ENCODE measurements around the gene LARP4B. TPM values are rescaled to one million over a fixed set of nuclear protein-coding genes. Genes with fewer than 3 reads are reported as not detected.

Gene LARP4B
- total and polyA plus RNA-seq, 2 experiments from 2014 or later, result 18.3 to 52.3 TPM

DNA sequence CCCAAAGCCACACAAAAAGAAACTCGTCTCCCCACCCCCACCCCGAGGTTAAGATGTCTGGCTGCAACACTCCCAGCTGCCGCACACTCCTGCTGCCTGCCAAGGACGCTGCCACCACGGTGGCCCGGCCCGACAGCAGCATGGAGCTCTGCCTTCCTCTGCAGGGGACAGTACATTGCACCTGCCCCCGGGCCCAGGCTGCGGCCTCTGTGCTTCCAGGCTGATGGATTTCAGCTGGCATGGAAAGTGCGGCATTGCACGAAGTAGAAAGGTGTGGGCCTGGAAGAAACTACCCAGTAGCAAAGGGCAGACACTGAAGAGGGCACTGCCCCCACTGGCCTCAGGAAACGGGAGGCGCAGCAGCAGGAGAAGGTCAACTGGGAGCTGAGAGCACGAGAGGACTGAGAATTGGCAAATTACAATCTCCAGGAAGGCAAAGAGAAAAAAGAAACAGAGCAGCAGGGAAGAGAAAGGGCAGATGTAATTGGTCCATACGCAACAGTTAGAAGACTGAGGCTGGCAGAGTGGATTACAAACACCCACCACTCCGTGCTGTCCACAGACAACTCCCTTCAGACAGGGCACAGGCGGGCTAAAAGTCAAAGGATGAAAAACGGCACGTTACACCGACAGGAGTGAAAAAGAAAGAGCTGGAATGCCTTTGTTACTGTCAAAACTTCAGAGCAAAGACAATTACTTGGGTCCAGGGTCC lies 124.9 kb downstream of the LARP4B start:
- H3K27ac Mint-ChIP-seq, result no peak overlapping the region
- Histone ChIP-seq H3F3A (replicated peaks; ENCODE audit: low read depth) (no peaks in the 10 kb centered on the region), H3K9me2 (ENCODE audit: insufficient read depth) (no peaks in the 10 kb centered on the region), H3K36me3 (ENCODE audit: insufficient read depth) (peaks cover 16% of the 10 kb centered on the region), H4K20me1 (replicated peaks; ENCODE audit: insufficient read depth) (no peaks in the 10 kb centered on the region; the same call in 1 of the 2 replicates), H2AFZ (no peak overlapping the region), H3K4me2 (no peak overlapping the region), H3K79me2 (replicated peaks; ENCODE audit: insufficient read depth) (no peaks in the 10 kb centered on the region), H3K4me1 (ENCODE audit: insufficient read depth) (no peaks in the 10 kb centered on the region), H3K27me3 (ENCODE audit: insufficient read depth) (no peaks in the 10 kb centered on the region), H3K4me3 (no peak overlapping the region), H3K27ac (ENCODE audit: low read depth) (no peak overlapping the region)
- peaks cover 37% of the 10 kb centered on the region for H3K36me3 Mint-ChIP-seq (ENCODE audit: low read depth)
- peaks cover 9% of the 10 kb centered on the region; the same call in 2 of the 3 replicates for H3K4me1 Mint-ChIP-seq
- peaks cover 25% of the 10 kb centered on the region for H3K27me3 Mint-ChIP-seq (ENCODE audit: insufficient read depth, low read depth, poor library complexity)
- H3K4me3 Mint-ChIP-seq, result no peak overlapping the region
- ATAC-seq (no peak), DNase-seq (ENCODE audit: low spot score) (no peak)
- H3K9me3 Mint-ChIP-seq, result no peaks in the 10 kb centered on the region
- TF ChIP-seq POLR2AphosphoS5 (IDR thresholded peaks at IDR 0.05; ENCODE audit: low read depth) (no peak), ZNF114 (CRISPR knock-in tag; IDR thresholded peaks at IDR 0.05) (no peak), CREB1 (CRISPR knock-in tag; IDR thresholded peaks at IDR 0.05; ENCODE audit: low read depth) (no peak), JUNB (IDR thresholded peaks at IDR 0.05; ENCODE audit: unreplicated experiment) (no peak), EZH2 (IDR thresholded peaks at IDR 0.05; ENCODE audit: low read depth, unreplicated experiment) (no peak), STAT1 (IDR thresholded peaks at IDR 0.05; ENCODE audit: unreplicated experiment) (no peak), NANOG (IDR thresholded peaks at IDR 0.05; ENCODE audit: borderline replicate concordance) (no peak), ZNF331 (CRISPR knock-in tag; IDR thresholded peaks at IDR 0.05; ENCODE audit: low read depth) (no peak), EZH2phosphoT487 (IDR thresholded peaks at IDR 0.05; ENCODE audit: unreplicated experiment) (no peak)
- TF ChIP-seq, protein P1, sequence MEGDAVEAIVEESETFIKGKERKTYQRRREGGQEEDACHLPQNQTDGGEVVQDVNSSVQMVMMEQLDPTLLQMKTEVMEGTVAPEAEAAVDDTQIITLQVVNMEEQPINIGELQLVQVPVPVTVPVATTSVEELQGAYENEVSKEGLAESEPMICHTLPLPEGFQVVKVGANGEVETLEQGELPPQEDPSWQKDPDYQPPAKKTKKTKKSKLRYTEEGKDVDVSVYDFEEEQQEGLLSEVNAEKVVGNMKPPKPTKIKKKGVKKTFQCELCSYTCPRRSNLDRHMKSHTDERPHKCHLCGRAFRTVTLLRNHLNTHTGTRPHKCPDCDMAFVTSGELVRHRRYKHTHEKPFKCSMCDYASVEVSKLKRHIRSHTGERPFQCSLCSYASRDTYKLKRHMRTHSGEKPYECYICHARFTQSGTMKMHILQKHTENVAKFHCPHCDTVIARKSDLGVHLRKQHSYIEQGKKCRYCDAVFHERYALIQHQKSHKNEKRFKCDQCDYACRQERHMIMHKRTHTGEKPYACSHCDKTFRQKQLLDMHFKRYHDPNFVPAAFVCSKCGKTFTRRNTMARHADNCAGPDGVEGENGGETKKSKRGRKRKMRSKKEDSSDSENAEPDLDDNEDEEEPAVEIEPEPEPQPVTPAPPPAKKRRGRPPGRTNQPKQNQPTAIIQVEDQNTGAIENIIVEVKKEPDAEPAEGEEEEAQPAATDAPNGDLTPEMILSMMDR (conservative IDR thresholded peaks at IDR 0.05; ENCODE audit: low read depth in 2 of 2), result no peak
- TF ChIP-seq, protein P2, sequence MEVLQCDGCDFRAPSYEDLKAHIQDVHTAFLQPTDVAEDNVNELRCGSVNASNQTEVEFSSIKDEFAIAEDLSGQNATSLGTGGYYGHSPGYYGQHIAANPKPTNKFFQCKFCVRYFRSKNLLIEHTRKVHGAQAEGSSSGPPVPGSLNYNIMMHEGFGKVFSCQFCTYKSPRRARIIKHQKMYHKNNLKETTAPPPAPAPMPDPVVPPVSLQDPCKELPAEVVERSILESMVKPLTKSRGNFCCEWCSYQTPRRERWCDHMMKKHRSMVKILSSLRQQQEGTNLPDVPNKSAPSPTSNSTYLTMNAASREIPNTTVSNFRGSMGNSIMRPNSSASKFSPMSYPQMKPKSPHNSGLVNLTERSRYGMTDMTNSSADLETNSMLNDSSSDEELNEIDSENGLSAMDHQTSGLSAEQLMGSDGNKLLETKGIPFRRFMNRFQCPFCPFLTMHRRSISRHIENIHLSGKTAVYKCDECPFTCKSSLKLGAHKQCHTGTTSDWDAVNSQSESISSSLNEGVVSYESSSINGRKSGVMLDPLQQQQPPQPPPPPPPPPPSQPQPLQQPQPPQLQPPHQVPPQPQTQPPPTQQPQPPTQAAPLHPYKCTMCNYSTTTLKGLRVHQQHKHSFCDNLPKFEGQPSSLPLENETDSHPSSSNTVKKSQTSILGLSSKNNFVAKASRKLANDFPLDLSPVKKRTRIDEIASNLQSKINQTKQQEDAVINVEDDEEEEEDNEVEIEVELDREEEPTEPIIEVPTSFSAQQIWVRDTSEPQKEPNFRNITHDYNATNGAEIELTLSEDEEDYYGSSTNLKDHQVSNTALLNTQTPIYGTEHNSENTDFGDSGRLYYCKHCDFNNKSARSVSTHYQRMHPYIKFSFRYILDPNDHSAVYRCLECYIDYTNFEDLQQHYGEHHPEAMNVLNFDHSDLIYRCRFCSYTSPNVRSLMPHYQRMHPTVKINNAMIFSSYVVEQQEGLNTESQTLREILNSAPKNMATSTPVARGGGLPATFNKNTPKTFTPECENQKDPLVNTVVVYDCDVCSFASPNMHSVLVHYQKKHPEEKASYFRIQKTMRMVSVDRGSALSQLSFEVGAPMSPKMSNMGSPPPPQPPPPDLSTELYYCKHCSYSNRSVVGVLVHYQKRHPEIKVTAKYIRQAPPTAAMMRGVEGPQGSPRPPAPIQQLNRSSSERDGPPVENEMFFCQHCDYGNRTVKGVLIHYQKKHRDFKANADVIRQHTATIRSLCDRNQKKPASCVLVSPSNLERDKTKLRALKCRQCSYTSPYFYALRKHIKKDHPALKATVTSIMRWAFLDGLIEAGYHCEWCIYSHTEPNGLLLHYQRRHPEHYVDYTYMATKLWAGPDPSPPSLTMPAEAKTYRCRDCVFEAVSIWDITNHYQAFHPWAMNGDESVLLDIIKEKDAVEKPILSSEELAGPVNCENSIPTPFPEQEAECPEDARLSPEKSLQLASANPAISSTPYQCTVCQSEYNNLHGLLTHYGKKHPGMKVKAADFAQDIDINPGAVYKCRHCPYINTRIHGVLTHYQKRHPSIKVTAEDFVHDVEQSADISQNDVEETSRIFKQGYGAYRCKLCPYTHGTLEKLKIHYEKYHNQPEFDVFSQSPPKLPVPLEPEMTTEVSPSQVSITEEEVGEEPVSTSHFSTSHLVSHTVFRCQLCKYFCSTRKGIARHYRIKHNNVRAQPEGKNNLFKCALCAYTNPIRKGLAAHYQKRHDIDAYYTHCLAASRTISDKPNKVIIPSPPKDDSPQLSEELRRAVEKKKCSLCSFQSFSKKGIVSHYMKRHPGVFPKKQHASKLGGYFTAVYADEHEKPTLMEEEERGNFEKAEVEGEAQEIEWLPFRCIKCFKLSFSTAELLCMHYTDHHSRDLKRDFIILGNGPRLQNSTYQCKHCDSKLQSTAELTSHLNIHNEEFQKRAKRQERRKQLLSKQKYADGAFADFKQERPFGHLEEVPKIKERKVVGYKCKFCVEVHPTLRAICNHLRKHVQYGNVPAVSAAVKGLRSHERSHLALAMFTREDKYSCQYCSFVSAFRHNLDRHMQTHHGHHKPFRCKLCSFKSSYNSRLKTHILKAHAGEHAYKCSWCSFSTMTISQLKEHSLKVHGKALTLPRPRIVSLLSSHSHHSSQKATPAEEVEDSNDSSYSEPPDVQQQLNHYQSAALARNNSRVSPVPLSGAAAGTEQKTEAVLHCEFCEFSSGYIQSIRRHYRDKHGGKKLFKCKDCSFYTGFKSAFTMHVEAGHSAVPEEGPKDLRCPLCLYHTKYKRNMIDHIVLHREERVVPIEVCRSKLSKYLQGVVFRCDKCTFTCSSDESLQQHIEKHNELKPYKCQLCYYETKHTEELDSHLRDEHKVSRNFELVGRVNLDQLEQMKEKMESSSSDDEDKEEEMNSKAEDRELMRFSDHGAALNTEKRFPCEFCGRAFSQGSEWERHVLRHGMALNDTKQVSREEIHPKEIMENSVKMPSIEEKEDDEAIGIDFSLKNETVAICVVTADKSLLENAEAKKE (CRISPR knock-in tag; IDR thresholded peaks at IDR 0.05), result no peak
- TF ChIP-seq, protein P3, sequence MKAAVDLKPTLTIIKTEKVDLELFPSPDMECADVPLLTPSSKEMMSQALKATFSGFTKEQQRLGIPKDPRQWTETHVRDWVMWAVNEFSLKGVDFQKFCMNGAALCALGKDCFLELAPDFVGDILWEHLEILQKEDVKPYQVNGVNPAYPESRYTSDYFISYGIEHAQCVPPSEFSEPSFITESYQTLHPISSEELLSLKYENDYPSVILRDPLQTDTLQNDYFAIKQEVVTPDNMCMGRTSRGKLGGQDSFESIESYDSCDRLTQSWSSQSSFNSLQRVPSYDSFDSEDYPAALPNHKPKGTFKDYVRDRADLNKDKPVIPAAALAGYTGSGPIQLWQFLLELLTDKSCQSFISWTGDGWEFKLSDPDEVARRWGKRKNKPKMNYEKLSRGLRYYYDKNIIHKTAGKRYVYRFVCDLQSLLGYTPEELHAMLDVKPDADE (IDR thresholded peaks at IDR 0.05), result no peak
- TF ChIP-seq, protein P4, sequence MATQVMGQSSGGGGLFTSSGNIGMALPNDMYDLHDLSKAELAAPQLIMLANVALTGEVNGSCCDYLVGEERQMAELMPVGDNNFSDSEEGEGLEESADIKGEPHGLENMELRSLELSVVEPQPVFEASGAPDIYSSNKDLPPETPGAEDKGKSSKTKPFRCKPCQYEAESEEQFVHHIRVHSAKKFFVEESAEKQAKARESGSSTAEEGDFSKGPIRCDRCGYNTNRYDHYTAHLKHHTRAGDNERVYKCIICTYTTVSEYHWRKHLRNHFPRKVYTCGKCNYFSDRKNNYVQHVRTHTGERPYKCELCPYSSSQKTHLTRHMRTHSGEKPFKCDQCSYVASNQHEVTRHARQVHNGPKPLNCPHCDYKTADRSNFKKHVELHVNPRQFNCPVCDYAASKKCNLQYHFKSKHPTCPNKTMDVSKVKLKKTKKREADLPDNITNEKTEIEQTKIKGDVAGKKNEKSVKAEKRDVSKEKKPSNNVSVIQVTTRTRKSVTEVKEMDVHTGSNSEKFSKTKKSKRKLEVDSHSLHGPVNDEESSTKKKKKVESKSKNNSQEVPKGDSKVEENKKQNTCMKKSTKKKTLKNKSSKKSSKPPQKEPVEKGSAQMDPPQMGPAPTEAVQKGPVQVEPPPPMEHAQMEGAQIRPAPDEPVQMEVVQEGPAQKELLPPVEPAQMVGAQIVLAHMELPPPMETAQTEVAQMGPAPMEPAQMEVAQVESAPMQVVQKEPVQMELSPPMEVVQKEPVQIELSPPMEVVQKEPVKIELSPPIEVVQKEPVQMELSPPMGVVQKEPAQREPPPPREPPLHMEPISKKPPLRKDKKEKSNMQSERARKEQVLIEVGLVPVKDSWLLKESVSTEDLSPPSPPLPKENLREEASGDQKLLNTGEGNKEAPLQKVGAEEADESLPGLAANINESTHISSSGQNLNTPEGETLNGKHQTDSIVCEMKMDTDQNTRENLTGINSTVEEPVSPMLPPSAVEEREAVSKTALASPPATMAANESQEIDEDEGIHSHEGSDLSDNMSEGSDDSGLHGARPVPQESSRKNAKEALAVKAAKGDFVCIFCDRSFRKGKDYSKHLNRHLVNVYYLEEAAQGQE (IDR thresholded peaks at IDR 0.05; ENCODE audit: unreplicated experiment), result no peak
